ENCODE measurements around the gene CCDC92. TPM values are rescaled to one million over a fixed set of nuclear protein-coding genes. Genes with fewer than 3 reads are reported as not detected.

Gene CCDC92
- total RNA-seq, 1 donor from 2014 or later, result 38.9 TPM

DNA sequence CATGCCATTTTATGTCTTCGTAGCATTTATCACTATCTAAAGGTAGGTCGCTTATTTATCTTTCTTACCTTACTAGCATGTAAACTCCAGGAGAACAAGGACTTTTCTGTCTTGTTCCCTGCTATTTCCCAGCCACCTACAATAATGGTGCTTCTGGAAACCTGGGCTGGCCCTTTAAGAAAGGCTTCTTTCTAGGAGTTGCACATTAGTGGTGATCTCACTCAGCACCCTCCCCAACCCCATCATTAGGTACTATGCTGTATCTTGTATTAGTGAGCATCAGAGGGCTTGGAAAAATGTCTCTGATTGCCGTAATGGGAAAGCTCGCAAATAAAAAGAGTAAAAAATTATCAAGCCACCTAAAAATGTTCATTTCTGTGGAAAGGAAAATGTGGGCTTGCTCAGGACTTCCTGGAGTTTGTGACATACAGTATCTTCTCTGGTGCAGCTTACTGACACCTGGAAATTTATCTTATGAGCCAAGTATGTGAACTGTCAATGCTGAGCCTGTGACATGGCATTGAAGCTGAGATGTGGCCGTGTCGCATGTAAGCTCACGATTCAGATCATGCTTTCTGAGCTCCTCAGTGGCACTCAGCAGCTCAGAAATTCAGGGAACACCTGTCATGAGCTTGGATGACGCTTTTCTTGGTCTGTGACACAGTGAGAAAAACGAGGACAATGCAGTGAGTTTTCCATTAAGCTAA, 12.4 kb downstream of the CCDC92 start:
- FAIRE-seq (no peak), DNase-seq (ENCODE audit: low read depth) (no peak)
- Histone ChIP-seq H2AFZ (ENCODE audit: low read depth, low read length) (no peak overlapping the region), H3K27me3 (ENCODE audit: insufficient read depth, low read length) (no peaks in the 10 kb centered on the region), H3K9ac (ENCODE audit: low read length) (no peak overlapping the region), H4K20me1 (ENCODE audit: insufficient read depth, low read length) (peaks cover 54% of the 10 kb centered on the region), H3K27ac (ENCODE audit: low read depth, low read length) (no peak overlapping the region), H3K4me1 (ENCODE audit: insufficient read depth, low read length) (no peaks in the 10 kb centered on the region), H3K9me3 (ENCODE audit: insufficient read depth, low read depth, low read length) (no peaks in the 10 kb centered on the region), H3K4me2 (ENCODE audit: low read length) (no peak overlapping the region), H3K36me3 (ENCODE audit: insufficient read depth, low read length) (no peaks in the 10 kb centered on the region), H3K79me2 (ENCODE audit: insufficient read depth, low read length) (peaks cover 22% of the 10 kb centered on the region), H3K4me3 (ENCODE audit: insufficient read depth, low read depth, low read length) (no peak overlapping the region)
- no peak overlapping the region for H3K4me3 Mint-ChIP-seq (ENCODE audit: unreplicated experiment)
- H3K4me1 Mint-ChIP-seq (ENCODE audit: low read depth, unreplicated experiment), result no peaks in the 10 kb centered on the region
- no peak overlapping the region for H3K27ac Mint-ChIP-seq (ENCODE audit: unreplicated experiment)
- peaks cover 11% of the 10 kb centered on the region for H3K36me3 Mint-ChIP-seq (ENCODE audit: low read depth, unreplicated experiment)
- H3K27me3 Mint-ChIP-seq (ENCODE audit: low read depth, unreplicated experiment), result no peaks in the 10 kb centered on the region
- no peaks in the 10 kb centered on the region for H3K9me3 Mint-ChIP-seq (ENCODE audit: unreplicated experiment)
- TF ChIP-seq, protein P1, sequence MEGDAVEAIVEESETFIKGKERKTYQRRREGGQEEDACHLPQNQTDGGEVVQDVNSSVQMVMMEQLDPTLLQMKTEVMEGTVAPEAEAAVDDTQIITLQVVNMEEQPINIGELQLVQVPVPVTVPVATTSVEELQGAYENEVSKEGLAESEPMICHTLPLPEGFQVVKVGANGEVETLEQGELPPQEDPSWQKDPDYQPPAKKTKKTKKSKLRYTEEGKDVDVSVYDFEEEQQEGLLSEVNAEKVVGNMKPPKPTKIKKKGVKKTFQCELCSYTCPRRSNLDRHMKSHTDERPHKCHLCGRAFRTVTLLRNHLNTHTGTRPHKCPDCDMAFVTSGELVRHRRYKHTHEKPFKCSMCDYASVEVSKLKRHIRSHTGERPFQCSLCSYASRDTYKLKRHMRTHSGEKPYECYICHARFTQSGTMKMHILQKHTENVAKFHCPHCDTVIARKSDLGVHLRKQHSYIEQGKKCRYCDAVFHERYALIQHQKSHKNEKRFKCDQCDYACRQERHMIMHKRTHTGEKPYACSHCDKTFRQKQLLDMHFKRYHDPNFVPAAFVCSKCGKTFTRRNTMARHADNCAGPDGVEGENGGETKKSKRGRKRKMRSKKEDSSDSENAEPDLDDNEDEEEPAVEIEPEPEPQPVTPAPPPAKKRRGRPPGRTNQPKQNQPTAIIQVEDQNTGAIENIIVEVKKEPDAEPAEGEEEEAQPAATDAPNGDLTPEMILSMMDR (IDR thresholded peaks at IDR 0.05; ENCODE audit: insufficient read depth, low read depth, low read length), result no peak
- no peak for TF ChIP-seq EZH2 (IDR thresholded peaks at IDR 0.05; ENCODE audit: insufficient read depth, low read length)

DNA sequence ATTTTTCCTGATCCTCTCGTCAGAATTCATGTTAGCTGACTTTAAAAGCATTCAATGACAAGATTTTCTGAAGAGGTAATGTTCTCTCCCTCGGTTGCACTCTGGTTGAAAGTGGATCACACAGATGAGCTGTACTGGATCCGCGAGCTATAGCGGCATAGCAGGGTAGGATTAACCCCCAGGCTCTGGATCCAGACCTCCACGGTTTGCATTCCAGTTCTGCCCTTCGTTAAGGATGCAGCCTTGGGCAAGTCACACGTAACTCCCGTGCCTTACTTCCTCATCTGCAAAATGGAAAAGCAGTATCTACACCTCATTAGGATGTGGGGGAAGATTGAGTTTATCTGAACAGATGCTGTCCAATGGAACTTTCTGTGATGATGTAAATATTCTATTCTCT, 13.8 kb downstream of the CCDC92 start:
- Histone ChIP-seq H3K9ac (ENCODE audit: low read length) (no peak overlapping the region), H3K4me1 (ENCODE audit: insufficient read depth, low read length) (no peaks in the 10 kb centered on the region), H3K27ac (ENCODE audit: low read depth, low read length) (no peak overlapping the region), H2AFZ (ENCODE audit: low read depth, low read length) (no peak overlapping the region), H3K9me3 (ENCODE audit: insufficient read depth, low read depth, low read length) (no peaks in the 10 kb centered on the region), H3K27me3 (ENCODE audit: insufficient read depth, low read length) (no peaks in the 10 kb centered on the region), H3K36me3 (ENCODE audit: insufficient read depth, low read length) (no peaks in the 10 kb centered on the region), H3K4me2 (ENCODE audit: low read length) (no peak overlapping the region), H4K20me1 (ENCODE audit: insufficient read depth, low read length) (peaks cover 54% of the 10 kb centered on the region), H3K79me2 (ENCODE audit: insufficient read depth, low read length) (peaks cover 15% of the 10 kb centered on the region), H3K4me3 (ENCODE audit: insufficient read depth, low read depth, low read length) (no peak overlapping the region)
- Mint-ChIP-seq H3K4me1 (ENCODE audit: low read depth, unreplicated experiment) (no peaks in the 10 kb centered on the region), H3K4me3 (ENCODE audit: unreplicated experiment) (no peak overlapping the region), H3K27ac (ENCODE audit: unreplicated experiment) (no peak overlapping the region), H3K27me3 (ENCODE audit: low read depth, unreplicated experiment) (no peaks in the 10 kb centered on the region), H3K36me3 (ENCODE audit: low read depth, unreplicated experiment) (peaks cover 13% of the 10 kb centered on the region), H3K9me3 (ENCODE audit: unreplicated experiment) (no peaks in the 10 kb centered on the region)
- FAIRE-seq, result no peak
- no peak for DNase-seq (ENCODE audit: low read depth)
- TF ChIP-seq, protein P1 (IDR thresholded peaks at IDR 0.05; ENCODE audit: insufficient read depth, low read depth, low read length), result no peak
- TF ChIP-seq EZH2 (IDR thresholded peaks at IDR 0.05; ENCODE audit: insufficient read depth, low read length), result no peak

DNA sequence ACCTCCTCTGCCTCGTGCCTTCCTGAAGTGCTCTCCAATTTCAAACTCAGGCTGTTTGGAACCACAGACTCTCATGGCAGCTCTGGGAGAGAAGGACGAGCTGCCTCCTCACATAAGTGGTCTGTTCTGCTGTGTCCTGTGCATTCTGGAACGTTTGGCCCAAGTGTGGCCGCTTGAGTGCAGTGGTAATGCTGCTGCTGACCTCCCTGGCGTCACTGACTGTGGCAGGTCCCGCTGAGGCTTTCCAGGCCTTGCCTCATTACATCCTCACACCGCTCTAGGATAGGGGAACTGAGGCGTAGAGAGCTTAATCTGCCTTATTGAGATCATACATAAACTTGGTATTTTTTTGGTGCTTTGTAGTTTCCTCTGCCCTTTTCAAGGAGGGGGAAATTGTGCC, 14.2 kb downstream of the CCDC92 start:
- no peaks in the 10 kb centered on the region for H3K36me3 ChIP-seq (ENCODE audit: insufficient read depth, low read length)
- H3K27me3 ChIP-seq (ENCODE audit: insufficient read depth, low read length), result no peaks in the 10 kb centered on the region
- Mint-ChIP-seq H3K27ac (ENCODE audit: unreplicated experiment) (no peak overlapping the region), H3K27me3 (ENCODE audit: low read depth, unreplicated experiment) (no peaks in the 10 kb centered on the region), H3K4me1 (ENCODE audit: low read depth, unreplicated experiment) (no peaks in the 10 kb centered on the region), H3K9me3 (ENCODE audit: unreplicated experiment) (no peaks in the 10 kb centered on the region), H3K36me3 (ENCODE audit: low read depth, unreplicated experiment) (peaks cover 12% of the 10 kb centered on the region), H3K4me3 (ENCODE audit: unreplicated experiment) (no peak overlapping the region)
- no peak overlapping the region for H3K4me2 ChIP-seq (ENCODE audit: low read length)
- FAIRE-seq (no peak), DNase-seq (ENCODE audit: low read depth) (no peak)
- no peak overlapping the region for H3K9ac ChIP-seq (ENCODE audit: low read length)
- peaks cover 13% of the 10 kb centered on the region for H3K79me2 ChIP-seq (ENCODE audit: insufficient read depth, low read length)
- TF ChIP-seq, protein P1 (IDR thresholded peaks at IDR 0.05; ENCODE audit: insufficient read depth, low read depth, low read length), result no peak
- TF ChIP-seq EZH2 (IDR thresholded peaks at IDR 0.05; ENCODE audit: insufficient read depth, low read length), result no peak
- H4K20me1 ChIP-seq (ENCODE audit: insufficient read depth, low read length), result peaks cover 52% of the 10 kb centered on the region
- no peak overlapping the region for H3K27ac ChIP-seq (ENCODE audit: low read depth, low read length)
- no peaks in the 10 kb centered on the region for H3K9me3 ChIP-seq (ENCODE audit: insufficient read depth, low read depth, low read length)
- no peak overlapping the region for H2AFZ ChIP-seq (ENCODE audit: low read depth, low read length)
- H3K4me3 ChIP-seq (ENCODE audit: insufficient read depth, low read depth, low read length), result no peak overlapping the region
- no peaks in the 10 kb centered on the region for H3K4me1 ChIP-seq (ENCODE audit: insufficient read depth, low read length)

All from astrocyte (in vitro differentiated cells and primary cell).